NCI-H2227 (cell line): ENCODE measurements around the gene BDP1.
A peak's percentile ranks its signal among the peaks of the same experiment; 100 is the strongest.
"Not testable (repeated sequence)": the region's sequence is repeated elsewhere in the genome, so short reads cannot be mapped to it uniquely, and the experiment has no call there.

Source experiments
- DNase-seq: peaks from one replicate; lab custom pipeline; 2025; ENCODE audit not compliant: unreplicated experiment; lab: John Stamatoyannopoulos, UW

Gene BDP1

DNA sequence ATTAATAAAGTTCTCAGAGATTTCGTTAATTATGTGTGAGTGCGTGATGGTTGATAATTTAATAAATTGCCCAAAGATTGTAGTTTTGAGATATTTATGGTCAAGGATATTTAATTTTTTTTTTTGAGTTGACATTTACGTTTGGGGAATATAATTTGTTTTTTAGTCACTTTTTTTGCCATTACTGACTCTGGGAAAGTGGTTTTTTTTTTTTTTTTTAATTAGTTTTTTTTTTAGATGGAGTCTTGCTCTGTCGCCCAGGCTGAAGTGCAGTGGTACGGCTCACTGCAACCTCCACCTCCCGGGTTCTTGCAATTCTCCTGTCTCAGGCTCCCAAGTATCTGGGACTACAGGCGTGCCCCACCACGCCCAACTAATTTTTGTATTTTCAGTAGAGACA, 1.7 kb downstream of the BDP1 start:
- DNase-seq = no peak

DNA sequence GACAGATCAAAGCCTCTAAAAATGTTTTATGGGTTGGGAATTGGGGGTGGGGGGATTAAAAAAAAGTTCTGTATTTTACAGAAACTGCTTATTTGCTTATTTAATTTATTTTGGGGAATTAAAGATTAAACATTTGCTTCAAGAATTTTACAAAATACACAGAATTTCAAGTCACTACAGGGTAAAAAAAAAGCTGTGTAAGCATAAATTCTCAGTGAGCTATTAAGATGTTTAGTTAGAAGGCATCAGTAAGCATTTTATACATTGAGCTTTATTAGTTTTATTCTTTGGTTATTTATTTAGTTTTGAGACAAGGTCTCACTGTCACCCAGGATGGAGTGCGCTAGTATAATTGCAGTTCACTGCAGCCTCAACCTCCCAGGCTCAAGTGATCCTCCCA, 5.2 kb downstream of the BDP1 start:
- no peak for DNase-seq

DNA sequence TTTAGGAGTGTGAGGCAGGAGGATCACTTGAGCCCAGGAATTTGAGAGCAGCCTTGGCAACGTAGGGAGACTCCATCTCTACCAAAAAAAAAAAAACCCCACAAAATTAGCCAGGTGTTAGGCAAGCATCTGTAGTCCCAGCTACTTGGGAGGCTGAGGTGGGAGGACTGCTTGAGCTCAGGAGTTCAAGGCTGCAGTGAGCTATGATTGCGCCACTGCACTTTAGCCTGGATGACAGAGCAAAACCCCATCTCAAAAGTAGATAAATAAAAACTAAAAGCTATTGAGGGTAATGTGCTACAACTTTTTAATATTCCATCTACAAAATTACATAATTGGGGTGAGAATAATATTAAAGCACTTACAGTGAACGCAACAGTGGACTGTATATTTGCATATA, 5.9 kb downstream of the BDP1 start:
- no peak for DNase-seq

DNA sequence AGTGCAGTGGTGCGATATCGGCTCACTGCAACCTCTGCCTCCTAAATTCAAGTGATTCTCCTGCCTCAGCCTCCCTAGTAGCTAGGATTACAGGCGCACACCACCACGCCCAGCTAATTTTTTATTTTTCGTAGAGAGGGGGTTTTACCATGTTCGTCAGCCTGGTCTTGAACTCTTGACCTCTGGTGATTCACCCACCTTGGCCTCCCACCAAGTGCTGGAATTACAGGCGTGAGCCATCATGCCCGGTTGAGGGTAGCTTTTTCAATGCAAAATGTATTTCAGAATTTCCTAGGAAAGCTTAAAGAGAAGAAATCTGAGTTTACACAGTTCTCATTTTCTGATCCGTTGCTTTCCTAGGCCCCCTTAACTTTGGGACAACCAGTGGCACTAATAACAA, 15.7 kb downstream of the BDP1 start:
- DNase-seq = no peak

DNA sequence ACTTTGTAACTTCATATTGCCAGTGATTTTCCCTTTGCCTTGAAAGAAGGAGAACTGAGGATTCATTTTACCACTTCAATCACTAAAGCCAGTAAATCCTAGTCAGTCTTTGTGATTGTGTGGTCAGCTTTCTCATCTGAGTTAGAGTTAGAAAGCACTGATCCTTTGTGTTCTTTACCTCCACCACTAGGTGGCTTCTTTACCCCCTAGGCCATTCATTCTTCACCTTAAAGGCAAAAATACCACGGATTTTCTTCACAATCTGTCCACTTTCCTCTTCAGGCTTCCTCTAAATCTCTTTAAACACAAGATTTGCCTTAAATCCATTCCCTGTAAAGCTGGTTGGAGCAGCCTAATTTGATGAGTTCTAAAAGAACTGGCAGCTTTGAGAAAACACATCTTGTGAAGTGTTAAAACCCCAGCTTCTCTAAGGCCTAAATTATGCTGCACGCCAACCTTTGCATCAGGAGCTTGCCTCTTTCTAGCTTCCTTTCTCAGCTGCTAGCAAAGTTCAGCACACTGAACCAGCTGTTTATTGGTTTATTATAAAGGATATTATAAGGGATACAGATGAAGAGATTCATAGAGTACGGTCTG, 20.4 kb downstream of the BDP1 start:
- DNase-seq = peak; percentile 5

DNA sequence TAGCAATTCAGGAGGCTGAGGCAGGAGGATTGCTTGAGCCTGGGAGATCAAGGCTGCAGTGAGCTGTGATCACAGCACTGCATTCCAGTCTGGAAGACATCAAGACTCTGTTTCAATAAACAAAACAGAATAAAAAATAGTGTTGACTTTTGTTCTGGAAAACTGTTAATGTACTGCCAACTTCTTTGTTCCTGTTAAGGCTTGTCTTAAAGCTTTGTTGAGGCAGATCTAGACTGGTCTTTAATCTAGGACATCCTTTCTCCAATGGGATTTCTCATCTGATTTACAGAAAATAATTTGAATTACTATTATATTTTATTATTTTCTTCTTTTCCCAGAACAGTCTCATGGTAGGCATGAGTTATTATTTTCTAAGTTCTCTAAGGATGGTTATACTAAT, 26.0 kb downstream of the BDP1 start:
- DNase-seq = no peak

DNA sequence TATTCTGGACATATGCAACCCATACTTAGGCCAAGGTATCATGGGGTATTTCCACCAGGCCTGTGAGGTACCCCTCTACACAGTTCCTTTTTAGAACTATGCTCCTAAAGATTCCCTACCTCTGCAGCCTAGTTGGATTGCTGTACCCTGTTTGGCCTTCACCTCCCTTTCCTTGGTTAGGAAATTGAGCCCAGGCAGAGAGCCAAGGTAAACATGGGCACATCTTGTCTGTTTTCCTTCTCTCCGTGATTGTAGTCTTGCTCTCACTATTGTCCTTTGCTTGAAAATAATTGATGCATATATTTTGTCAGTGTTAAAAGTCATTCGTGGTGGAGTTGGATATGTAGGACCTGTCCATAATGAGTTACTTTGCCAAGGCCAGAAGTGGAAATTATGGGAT, 26.7 kb downstream of the BDP1 start:
- no peak for DNase-seq

DNA sequence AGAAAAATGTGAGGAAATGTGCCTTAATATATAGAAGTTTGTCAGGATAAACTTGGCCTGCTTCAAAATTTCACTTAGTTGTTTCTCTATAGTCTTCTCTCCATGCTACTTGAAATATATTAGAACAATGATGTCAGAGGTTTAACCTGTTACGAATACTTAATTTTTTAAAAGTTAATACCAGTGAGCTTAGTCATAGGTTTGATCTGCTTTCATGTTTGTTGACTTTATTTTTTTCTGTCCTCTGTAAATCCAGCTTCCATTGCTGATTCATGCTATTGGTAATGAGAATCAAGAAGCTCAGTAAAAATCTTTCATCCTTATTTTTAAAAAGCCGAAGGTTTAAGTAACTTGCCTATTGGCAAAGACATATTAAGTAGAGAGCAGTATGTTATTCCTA, 27.9 kb downstream of the BDP1 start:
- DNase-seq = no peak

DNA sequence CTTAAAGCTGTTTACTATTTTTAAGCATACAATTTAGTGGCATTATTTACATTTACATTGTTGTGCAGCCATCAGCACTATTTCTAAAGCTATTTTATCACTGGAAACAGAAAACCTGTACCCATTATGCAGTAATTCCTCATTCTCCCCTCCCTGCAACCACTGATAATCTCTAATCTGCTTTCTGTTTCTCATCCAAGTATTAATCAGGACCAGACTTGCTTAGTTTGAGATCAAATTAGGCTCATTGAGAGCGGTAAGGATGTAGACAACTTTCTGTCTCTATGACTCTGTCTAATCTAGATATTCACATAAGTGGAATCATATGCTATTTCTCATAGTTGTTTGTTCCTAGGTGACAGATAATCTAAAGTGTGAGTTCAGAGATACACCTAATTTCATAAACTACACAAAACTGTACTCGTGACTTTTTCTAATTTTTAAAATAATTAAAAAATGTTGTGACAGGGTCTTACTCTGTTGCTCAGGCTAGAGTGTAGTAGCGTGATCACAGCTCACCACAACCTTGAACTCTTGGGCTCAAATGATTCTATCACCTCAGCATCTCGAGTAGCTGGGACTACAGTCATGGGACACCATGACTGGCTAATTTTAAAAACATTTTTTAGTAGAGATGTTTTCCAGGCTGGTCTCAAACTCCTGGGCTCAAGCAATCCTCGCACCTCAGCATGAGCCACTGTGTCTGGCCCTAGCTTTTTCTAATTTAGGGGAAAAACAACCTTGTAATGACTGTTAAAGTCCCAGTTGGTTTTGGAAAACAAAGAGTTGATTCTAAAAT, 37.6 kb downstream of the BDP1 start:
- no peak for DNase-seq

DNA sequence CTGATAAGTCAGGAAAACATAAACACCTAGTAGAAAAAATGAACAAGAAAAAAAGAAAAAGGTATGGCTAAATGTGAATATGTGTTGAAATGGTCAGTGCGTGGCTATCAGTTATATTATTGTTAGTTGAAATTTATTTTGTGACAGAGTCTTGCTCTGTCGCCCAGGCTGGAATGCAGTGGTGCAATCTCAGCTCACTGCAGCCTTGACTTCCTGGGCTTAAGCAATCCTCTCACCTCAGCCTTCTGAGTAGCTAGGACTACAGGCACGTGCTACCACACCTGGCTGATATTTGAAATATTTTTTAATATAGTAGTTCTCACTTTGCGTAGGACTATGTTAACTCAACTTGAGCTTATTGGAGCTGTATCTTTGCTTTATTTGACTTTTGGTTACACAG, 38.8 kb downstream of the BDP1 start:
- DNase-seq = not testable (repeated sequence)

DNA sequence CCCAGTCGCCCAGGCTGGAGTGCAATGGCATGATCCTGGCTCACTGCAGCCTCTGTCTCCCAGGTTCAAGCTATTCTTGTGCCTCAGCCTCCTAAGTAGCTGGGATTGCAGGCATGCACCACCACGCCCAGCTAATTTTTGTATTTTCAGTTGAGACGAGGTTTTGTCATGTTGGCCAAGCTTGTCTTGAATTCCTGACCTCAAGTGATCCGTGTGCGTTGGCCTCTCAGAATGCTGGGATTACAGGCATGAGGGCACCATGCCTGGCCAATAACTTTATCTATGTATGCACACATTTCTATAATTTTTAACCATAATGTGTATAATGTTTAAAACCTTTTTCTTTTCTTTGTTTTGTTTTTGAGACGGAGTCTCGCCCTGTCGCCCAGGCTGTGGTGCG, 43.3 kb downstream of the BDP1 start:
- not testable (repeated sequence) for DNase-seq

DNA sequence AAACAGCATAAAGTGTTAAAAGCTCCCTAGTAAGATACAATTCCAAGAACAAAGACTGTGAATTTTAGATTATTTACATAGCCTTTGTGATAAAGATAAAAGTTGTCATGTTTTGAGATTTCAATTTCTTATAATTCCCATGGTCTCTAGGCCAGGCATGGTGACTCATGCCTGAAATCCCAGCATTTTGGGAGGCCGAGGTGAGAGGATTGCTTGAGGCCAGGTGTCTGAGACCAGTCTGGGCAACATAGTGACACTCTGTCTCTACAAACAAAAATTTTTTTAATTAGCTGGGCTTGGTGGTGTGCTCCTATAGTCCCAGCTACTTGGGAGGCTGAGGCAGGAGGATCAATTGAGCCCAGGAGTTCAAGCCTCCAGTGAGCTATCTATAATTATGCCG, 48.1 kb downstream of the BDP1 start:
- DNase-seq = no peak

DNA sequence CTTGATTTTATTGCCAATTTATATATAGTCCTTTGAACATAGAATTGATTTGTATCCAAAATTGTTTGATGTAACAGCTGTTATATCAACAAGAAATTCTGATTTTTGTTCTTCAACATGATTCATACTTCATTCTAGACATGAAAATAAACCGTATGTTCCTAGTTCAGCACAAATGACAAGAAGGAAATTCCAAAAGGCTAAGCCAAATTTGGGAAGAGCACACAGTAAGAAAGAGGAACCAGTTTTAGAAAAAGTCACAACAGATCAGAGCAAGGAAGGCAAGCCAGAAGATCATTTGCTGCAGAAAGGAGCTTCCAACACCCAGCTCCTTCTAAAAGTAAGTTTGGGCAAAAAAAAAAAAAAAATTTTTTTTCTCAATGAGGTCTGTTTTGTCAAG, 66.7 kb downstream of the BDP1 start:
- no peak for DNase-seq

DNA sequence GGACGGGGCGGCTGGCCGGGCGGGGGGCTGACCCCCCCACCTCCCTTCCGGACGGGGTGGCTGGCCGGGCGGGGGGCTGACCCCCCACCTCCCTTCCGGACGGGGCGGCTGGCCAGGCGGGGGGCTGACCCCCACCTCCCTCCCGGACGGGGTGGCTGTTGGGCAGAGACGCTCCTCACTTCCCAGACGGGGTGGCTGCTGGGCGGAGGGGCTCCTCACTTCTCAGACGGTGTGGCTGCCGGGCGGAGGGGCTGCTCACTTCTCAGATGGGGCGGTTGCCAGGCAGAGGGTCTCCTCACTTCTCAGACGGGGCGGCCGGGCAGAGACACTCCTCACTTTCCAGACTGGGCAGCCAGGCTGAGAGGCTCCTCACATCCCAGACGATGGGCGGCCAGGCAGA, 70.2 kb downstream of the BDP1 start:
- not testable (repeated sequence) for DNase-seq

DNA sequence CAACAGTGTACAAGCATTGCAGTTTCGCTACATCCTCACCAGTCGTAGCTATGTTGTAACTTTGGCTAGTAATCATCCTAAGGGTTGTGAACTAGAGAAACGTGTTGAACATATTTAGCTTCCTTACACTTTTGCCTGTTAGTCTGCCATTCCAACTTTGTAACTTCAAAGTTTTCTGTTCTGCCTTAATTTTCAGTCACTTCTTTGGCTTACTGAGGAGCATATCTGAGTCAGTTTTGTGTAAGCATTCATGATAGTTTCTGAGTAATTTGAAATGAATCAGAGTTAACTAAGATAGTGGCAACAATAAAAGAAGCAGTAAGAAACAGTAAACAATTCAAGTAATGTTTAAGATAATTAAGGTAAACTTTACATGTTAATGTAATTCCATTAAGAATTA, 72.8 kb downstream of the BDP1 start:
- no peak for DNase-seq

DNA sequence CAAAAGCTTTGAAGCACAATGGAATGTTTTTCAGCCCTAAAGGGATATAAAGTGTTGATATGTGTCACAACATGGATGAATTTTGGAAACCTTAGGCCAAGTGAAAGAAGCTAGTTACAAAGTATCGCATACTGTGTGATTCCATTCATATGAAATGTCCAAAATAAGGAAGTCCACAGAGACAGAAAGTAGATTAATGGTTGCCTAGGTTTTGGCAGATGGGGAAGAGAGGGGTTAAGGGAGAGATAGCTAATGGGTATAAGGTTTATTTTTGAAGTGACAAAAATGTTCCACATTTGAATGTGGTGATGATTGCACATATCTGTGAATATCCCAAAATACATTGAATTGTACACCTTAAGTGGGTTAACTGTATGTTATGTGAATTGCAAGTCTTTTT, 74.2 kb downstream of the BDP1 start:
- no peak for DNase-seq

DNA sequence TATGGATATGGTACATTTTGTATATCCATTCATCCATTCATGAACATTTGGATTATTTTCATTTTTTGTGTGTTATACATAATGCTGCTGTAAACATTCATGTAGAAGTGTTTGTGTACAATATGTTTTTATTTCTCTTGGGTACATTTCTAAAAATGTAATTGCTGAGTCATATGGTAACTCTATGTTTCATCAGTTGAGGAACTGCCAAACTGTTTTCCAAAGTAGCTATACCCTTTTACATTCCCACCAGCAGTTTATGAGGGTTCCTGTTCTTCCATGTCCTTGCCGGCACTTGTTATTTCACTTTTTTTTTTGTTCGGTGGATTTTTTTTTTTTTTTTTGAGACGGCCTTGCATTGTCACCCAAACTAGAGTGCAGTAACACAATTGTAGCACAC, 77.7 kb downstream of the BDP1 start:
- DNase-seq = no peak

DNA sequence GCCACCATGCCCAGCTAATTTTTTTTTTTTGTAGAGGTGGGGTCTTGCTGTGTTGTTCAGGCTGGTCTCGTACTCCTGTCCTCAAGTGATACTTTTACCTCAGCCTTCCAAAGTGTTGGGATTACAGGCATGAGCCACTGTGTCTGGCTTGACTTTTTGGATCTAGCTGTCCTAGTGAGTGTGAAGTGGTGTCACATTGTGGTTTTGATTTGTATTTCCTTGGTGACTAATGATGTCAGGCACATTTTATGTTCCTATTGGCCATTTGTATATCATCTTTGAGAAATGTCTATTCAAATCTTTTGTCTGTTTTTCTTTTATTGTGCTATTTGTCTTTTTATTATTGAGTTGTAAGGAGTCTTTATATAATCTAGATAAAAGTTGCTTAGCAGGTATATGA, 78.2 kb downstream of the BDP1 start:
- DNase-seq = no peak

DNA sequence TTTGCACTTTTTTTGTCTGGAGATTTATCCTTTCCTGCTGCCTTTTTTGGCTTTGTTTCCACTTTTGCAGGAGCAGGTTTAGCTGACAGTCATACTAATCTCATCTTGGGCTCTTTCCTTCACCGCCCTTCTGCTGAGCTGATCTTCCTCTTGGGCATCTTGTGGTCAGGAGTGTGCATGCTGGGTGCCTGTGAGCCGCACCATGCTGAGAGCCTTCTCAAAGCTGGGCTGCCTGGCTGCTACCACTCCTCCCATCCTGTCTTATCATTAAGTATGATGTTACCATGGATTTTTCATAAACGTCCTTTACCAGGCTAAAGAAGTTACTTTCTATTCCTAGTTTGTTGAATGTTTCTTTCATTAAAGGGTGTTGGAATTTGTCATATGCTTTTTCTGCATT, 82.2 kb downstream of the BDP1 start:
- no peak for DNase-seq

DNA sequence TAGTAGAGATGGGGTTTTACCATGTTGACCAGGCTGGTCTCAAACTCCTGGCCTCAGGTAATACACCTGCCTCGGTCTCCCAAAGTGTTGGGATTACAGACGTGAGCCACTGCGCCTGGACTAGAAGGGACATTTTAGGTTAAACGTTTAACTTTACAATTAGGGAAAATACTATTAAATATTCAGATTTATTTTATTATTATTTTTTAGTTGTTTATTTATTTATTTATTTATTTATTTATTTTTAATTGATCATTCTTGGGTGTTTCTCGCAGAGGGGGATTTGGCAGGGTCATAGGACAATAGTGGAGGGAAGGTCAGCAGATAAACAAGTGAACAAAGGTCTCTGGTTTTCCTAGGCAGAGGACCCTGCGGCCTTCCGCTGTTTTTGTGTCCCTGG, 95.4 kb downstream of the BDP1 start:
- not testable (repeated sequence) for DNase-seq

DNA sequence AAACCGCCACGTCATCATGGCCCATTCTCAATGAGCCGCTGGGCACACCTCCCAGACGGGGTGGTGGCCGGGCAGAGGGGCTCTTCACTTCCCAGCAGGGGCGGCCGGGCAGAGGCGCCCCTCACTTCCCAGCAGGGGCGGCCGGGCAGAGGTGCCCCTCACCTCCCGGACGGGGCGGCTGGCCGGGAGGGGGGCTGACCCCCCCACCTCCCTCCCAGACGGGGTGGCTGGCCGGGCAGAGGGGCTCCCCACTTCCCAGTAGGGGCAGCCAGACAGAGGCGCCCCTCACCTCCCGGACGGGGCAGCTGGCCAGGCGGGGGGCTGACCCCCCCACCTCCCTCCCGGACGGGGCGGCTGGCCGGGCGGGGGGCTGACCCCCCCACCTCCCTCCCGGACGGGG, 96.1 kb downstream of the BDP1 start:
- not testable (repeated sequence) for DNase-seq

DNA sequence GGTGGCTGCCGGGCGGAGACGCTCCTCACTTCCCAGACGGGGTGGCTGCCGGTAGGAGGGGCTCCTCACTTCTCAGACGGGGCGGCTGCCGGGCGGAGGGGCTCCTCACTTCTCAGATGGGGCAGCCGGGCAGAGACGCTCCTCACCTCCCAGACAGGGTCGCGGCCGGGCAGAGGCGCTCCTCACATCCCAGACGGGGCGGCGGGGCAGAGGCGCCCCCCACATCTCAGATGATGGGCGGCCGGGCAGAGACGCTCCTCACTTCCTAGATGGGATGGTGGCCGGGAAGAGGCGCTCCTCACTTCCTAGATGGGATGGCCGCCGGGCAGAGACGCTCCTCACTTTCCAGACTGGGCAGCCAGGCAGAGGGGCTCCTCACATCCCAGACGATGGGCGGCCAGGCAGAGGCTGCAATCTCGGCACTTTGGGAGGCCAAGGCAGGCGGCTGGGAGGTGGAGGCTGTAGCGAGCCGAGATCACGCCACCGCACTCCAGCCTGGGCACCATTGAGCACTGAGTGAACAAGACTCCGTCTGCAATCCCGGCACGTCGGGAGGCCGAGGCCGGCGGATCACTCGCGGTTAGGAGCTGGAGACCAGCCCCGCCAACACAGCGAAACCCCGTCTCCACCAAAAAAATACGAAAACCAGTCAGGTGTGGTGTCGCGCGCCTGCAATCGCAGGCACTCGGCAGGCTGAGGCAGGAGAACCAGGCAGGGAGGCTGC, 96.7 kb downstream of the BDP1 start:
- not testable (repeated sequence) for DNase-seq
